Esophagus squamous epithelium (tissue), 5 donors: Measurements from ENCODE around the gene ARHGAP40. TPM values are rescaled to one million over a fixed set of nuclear protein-coding genes. Genes with fewer than 3 reads are reported as not detected.
A peak's percentile ranks its signal among the peaks of the same experiment; 100 is the strongest.

Experiments used
- DNase-seq: peaks from one replicate; lab custom pipeline; 2025; lab: John Stamatoyannopoulos, UW
- H3K27ac ChIP-seq, 4 donors: fragments of 200-600 bp; sonication (generic); one replicate each; pipeline ENCODE4 v1.5.1; 2016 to 2019; ENCODE audit warnings: mild to moderate bottlenecking in 1 of 4
- H3K27me3 ChIP-seq, 4 donors: fragments of 200-600 bp; sonication (generic); 1 replicate in 3 of 4; 2 replicates in 1 of 4; pipeline versions ENCODE4 v1.5.1 to v1.6.0; 2017 to 2021; ENCODE audit warnings: antibody characterized with exemption in 1 of 4
- H3K36me3 ChIP-seq, 3 donors: fragments of 200-600 bp; sonication (generic); one replicate each; pipeline ENCODE4 v1.5.1; 2016 to 2019
- H3K4me1 ChIP-seq, 3 donors: fragments of 200-600 bp; sonication (generic); one replicate each; pipeline ENCODE4 v1.5.1; 2017 to 2019
- H3K4me3 ChIP-seq, 4 donors: fragments of 200-600 bp; sonication (generic); 1 replicate in 3 of 4; 2 replicates in 1 of 4; pipeline ENCODE4 v1.5.1; 2016 to 2019; ENCODE audit warnings: mild to moderate bottlenecking in 2 of 4, moderate library complexity in 1 of 4
- H3K9me3 ChIP-seq, 3 donors: fragments of 200-600 bp; sonication (generic); one replicate each; pipeline ENCODE4 v1.5.1; 2016 to 2019
- POLR2A ChIP-seq, 4 donors: fragments of 450-650 bp; IDR thresholded peaks; one replicate each; pipeline ENCODE4 v1.6.1; 2017; ENCODE audit warnings: antibody characterized with exemption in 4 of 4, mild to moderate bottlenecking in 4 of 4, moderate library complexity in 3 of 4
- WGBS, 2 donors: methylation state at CpG; one replicate each; pipeline ENCODE4 v1.1.5; 2018; 5-methylcytosine and 5-hydroxymethylcytosine counted together
- intact Hi-C: fragments of 100-400 bp; cut with DNase I; formaldehyde crosslinking; loops from one replicate; pipeline ENCODE4 v1.15.0; 2022
- total RNA-seq, 4 donors: library from RNA; depleted of rRNA; stranded (reverse); fragments of >200 nt; gene quantifications; one replicate each; pipeline ENCODE4 v1.1.0, GENCODE V29; 2016
- TF ChIP-seq, protein P1 (sequence below), 6 experiments: fragments of 450-650 bp in 4 of 6; fragments of 200-600 bp in 2 of 6; sonication (generic) in 2 of 6; IDR thresholded peaks; one replicate each; pipeline ENCODE4 v1.5.1; 2016 to 2019; ENCODE audit warnings: antibody characterized with exemption in 6 of 6, mild to moderate bottlenecking in 4 of 6, moderate library complexity in 4 of 6
- donor health status: DM: yes; HTN: yes; CAD: no.

Gene ARHGAP40
- total RNA-seq, 4 donors from 2014 or later, result 4.7 to 14.8 (median 12.4) TPM

DNA sequence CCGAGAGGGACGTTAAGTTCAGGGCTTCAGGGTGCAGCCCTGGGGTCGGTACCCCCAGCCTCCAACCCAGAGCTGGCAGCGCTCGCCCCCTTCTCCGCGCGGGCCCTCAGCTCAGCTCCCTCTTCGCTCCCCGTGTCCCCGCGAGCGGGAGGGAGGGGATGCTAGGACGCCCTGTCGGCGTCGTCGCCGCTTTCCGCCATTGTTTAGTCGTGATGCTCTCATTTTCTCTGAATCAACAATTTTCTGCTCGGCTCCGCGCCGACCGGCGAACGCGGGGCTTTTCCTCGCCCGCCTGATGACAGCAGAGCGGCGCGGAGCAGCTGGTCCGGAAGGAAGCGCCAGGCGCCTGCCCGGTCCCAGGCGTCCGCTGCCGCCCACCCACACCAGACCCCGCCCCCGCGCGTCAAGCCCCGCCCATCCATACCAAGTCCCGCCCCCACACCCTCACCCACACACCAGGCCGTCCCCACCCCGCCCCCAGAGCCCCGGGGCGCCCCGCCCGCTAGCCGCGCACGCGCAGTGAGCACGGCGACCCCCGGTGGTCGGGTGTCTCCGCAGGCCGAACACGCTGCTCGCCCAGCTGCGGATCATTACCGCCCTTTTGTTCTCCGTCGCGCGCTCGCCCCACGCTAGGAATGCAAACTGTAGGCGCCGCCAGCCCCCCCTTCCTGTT, 72.6 kb downstream of the ARHGAP40 start:
- no peak for DNase-seq
- TF ChIP-seq POLR2A (IDR thresholded peaks at IDR 0.05), result no peak
- TF ChIP-seq, protein P1, sequence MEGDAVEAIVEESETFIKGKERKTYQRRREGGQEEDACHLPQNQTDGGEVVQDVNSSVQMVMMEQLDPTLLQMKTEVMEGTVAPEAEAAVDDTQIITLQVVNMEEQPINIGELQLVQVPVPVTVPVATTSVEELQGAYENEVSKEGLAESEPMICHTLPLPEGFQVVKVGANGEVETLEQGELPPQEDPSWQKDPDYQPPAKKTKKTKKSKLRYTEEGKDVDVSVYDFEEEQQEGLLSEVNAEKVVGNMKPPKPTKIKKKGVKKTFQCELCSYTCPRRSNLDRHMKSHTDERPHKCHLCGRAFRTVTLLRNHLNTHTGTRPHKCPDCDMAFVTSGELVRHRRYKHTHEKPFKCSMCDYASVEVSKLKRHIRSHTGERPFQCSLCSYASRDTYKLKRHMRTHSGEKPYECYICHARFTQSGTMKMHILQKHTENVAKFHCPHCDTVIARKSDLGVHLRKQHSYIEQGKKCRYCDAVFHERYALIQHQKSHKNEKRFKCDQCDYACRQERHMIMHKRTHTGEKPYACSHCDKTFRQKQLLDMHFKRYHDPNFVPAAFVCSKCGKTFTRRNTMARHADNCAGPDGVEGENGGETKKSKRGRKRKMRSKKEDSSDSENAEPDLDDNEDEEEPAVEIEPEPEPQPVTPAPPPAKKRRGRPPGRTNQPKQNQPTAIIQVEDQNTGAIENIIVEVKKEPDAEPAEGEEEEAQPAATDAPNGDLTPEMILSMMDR (IDR thresholded peaks at IDR 0.05), result no peak

DNA sequence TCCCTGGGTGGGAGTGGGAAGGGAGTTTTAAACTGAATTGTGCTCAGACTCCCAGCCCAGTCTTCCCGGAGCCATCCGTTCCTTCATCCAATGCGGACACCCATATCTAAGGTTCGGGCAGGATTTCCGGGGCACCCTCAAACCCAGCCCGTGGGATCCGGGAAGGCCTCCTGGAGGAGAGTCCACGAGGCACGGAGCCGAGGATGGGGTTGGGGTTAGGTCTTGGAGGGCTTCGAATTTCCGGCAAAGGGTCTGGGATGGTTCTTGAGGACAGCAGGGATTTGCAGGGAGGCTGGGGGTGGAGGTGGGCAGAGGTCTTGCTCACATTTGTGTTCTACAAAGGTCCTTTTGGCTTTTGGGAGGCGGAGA, 73.1 kb downstream of the ARHGAP40 start:
- TF ChIP-seq, protein P1 (IDR thresholded peaks at IDR 0.05), result no peak
- no peak for TF ChIP-seq POLR2A (IDR thresholded peaks at IDR 0.05)
- intact Hi-C loops, result no loop called here
- no peaks in the 10 kb centered on the region for H3K36me3 ChIP-seq
- no peak overlapping the region for H3K27ac ChIP-seq
- H3K9me3 ChIP-seq, result no peaks in the 10 kb centered on the region
- 42 to 90% methylated on average over 2 of the region's 13 CpGs for WGBS, 2 donors
- peak overlapping the region in 3 of 4 donors; percentile 45 to 67 (median 47) for H3K4me3 ChIP-seq
- peaks cover 0 to 62% (median 1%) of the 10 kb centered on the region in 4 donors for H3K27me3 ChIP-seq
- H3K4me1 ChIP-seq, result peaks cover 7 to 18% (median 11%) of the 10 kb centered on the region in 3 donors
- DNase-seq, result no peak

More for the DNA sequence above, 72.6 kb downstream of the ARHGAP40 start:
- intact Hi-C loops, result no loop called here
- no peaks in the 10 kb centered on the region for H3K36me3 ChIP-seq
- no peak overlapping the region for H3K27ac ChIP-seq
- peak overlapping the region; percentile 17 to 67 (median 46) for H3K4me3 ChIP-seq
- H3K27me3 ChIP-seq, result peaks cover 0 to 67% (median 1%) of the 10 kb centered on the region in 4 donors
- peaks cover 7 to 18% (median 11%) of the 10 kb centered on the region in 3 donors for H3K4me1 ChIP-seq
- WGBS, 2 donors, result 7 to 12% methylated on average over 25 to 36 of the region's 75 CpGs
- H3K9me3 ChIP-seq, result no peaks in the 10 kb centered on the region

DNA sequence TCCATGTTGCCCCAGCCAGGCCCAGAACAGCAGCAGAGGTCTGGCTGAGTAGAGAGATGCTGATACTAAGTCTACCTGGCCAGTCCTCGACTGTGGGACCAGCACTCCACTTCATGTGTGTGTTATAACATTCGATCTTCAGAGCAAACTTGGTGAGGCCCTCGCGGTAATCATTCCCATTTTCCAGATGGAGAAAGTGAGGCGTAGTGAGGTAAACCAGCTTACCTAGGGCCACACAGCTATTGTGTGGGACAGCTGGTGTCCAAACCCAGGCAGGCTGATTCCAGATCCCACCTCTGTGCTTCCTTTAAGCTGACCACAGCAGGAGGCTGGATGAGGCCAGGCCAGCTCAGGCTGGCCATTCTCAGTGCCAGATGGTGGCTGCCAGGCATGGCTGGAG, 75.0 kb downstream of the ARHGAP40 start:
- Histone ChIP-seq H3K4me3 (no peak overlapping the region), H3K27me3 (peaks cover 0 to 54% (median under 1%) of the 10 kb centered on the region in 4 donors), H3K36me3 (no peaks in the 10 kb centered on the region), H3K27ac (no peak overlapping the region), H3K4me1 (peaks cover 7 to 18% (median 11%) of the 10 kb centered on the region in 3 donors), H3K9me3 (no peaks in the 10 kb centered on the region)
- WGBS, 2 donors, result 84 to 89% methylated on average over 5 of the region's 5 CpGs
- no peak for DNase-seq
- TF ChIP-seq, protein P1 (IDR thresholded peaks at IDR 0.05), result no peak
- no peak for TF ChIP-seq POLR2A (IDR thresholded peaks at IDR 0.05)
- intact Hi-C loops, result no loop called here

- TF ChIP-seq, protein P1 (IDR thresholded peaks at IDR 0.05), result no peak
- TF ChIP-seq POLR2A (IDR thresholded peaks at IDR 0.05), result no peak
- intact Hi-C loops, result no loop called here
- Histone ChIP-seq H3K9me3 (no peaks in the 10 kb centered on the region), H3K27ac (no peak overlapping the region), H3K4me1 (no peaks in the 10 kb centered on the region), H3K27me3 (peaks cover 0 to 50% (median 0%) of the 10 kb centered on the region in 4 donors), H3K36me3 (no peaks in the 10 kb centered on the region), H3K4me3 (no peak overlapping the region)
- no peak for DNase-seq
- WGBS, 2 donors, result 39 to 47% methylated on average over 8 to 9 of the region's 9 CpGs
These were observed 79.1 kb downstream of the ARHGAP40 start for GRCh38 chr20:38680500-38681306.

DNA sequence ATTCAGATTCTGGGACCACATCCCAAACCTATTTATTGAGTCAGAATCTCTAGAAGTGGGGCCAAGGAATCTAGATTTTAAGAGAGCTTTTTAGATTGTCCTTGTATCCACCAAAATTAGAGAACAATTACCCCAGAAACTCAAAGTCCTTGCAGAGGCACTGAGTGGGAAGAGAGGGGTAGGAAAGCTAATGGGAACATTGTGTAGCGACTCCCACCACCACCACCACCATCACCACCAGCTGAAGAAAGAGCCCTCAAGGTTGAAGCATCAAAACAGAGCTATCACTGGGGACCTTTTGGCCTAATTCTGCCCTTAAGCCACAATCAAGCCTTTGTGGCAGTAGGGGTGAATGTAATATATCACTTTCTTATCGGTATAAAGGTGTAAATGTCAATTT, 83.7 kb downstream of the ARHGAP40 start:
- no peaks in the 10 kb centered on the region for H3K4me1 ChIP-seq
- H3K27me3 ChIP-seq, result peaks cover 0 to 72% (median 0%) of the 10 kb centered on the region in 4 donors
- TF ChIP-seq, protein P1 (IDR thresholded peaks at IDR 0.05), result no peak
- TF ChIP-seq POLR2A (IDR thresholded peaks at IDR 0.05), result no peak
- intact Hi-C loops, result no loop called here
- H3K27ac ChIP-seq, result no peak overlapping the region
- H3K36me3 ChIP-seq, result no peaks in the 10 kb centered on the region
- DNase-seq, result no peak
- no peaks in the 10 kb centered on the region for H3K9me3 ChIP-seq
- H3K4me3 ChIP-seq, result no peak overlapping the region
- WGBS, 2 donors, result 52 to 81% methylated on average over 2 of the region's 2 CpGs
